Hepatocyte (in vitro differentiated cells): ENCODE results near the gene CEP112.

Experiments used
- EZH2 ChIP-seq: fragments of 200-600 bp; sonication (generic); IDR thresholded peaks from 2 replicates; pipeline ENCODE4 v1.6.1; 2016; ENCODE audit warnings: antibody characterized with exemption, mild to moderate bottlenecking, borderline replicate concordance
- TF ChIP-seq, protein P1 (sequence below): fragments of 200-600 bp; sonication (generic); IDR thresholded peaks from 2 replicates; pipeline ENCODE4 v1.5.1; 2016; ENCODE audit warnings: antibody characterized with exemption, mild to moderate bottlenecking; ENCODE audit not compliant: poor library complexity

DNA sequence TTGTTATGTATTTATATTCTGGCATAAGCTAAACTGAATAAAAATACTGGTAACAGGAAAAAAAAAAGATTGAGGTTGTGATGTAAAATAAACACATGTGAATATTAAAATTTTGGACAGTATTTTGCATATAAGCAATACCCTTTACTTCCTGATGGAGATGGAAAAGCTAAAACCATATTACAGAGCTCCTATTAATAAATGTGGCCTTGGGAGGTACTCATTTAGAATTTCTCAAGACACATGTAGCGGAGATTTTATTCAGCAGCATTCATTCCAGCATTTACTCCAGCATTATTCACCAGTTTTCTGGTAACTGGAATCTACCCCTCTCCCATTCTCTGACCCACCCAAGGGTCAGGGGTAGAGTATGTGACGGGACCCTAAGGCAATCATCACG is 536.2 kb downstream of the CEP112 start:
- TF ChIP-seq, protein P1, sequence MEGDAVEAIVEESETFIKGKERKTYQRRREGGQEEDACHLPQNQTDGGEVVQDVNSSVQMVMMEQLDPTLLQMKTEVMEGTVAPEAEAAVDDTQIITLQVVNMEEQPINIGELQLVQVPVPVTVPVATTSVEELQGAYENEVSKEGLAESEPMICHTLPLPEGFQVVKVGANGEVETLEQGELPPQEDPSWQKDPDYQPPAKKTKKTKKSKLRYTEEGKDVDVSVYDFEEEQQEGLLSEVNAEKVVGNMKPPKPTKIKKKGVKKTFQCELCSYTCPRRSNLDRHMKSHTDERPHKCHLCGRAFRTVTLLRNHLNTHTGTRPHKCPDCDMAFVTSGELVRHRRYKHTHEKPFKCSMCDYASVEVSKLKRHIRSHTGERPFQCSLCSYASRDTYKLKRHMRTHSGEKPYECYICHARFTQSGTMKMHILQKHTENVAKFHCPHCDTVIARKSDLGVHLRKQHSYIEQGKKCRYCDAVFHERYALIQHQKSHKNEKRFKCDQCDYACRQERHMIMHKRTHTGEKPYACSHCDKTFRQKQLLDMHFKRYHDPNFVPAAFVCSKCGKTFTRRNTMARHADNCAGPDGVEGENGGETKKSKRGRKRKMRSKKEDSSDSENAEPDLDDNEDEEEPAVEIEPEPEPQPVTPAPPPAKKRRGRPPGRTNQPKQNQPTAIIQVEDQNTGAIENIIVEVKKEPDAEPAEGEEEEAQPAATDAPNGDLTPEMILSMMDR, result no peak
- no peak for TF ChIP-seq EZH2
